NCI-H1436 treated with DMSO at 0.1 percent for 48 hours (cell line): ENCODE results near the gene SLC25A12.
"Not testable (repeated sequence)": the region's sequence is repeated elsewhere in the genome, so short reads cannot be mapped to it uniquely, and the experiment has no call there.

Experiments used
- DNase-seq: peaks from one replicate; lab custom pipeline; 2025; lab: John Stamatoyannopoulos, UW

SLC25A12 gene

DNA sequence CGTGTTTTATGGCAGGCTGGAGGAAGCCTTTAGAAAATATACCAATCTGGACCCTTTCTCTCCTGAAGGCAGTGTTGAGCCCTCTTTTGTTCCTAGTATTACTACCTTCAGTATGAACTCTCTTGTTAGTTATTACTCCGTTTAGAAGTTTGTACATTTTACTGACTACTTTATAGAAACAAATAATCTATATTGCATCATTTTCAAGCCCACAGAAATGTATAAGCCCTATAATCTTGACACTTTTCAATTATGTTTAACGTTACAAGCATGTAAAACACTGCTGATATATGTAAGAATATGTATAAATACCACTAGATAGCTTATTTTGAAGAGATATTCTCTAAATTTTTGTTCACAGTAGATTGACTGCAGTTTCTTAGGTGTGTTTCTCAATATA is 64.0 kb downstream of the SLC25A12 start:
- no peak for DNase-seq

DNA sequence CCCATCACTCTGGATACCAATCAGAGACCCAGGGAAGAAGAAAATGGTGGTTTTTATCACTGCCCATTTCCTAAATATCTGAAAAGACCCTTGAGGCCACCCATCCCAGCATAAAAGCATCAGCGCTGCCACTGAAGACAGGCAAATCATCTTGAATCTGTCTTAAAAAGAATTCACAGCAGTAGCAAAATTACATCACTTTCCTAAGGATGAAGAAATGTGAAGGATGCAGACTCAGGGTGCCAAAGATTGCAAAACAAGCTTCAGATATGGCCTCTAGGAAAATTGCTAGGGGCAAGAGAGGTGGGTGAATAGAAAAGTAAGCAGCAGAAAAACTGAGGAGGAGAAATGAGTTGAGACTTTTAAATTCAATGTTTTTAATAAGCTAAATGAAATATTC is 70.0 kb downstream of the SLC25A12 start:
- DNase-seq: no peak

- no peak for DNase-seq
These were observed 71.3 kb downstream of the SLC25A12 start for GRCh38 chr2:171822525-171823322.

GRCh38 chr2:171819453-171819852 is 74.6 kb downstream of the SLC25A12 start:
- no peak for DNase-seq

DNA sequence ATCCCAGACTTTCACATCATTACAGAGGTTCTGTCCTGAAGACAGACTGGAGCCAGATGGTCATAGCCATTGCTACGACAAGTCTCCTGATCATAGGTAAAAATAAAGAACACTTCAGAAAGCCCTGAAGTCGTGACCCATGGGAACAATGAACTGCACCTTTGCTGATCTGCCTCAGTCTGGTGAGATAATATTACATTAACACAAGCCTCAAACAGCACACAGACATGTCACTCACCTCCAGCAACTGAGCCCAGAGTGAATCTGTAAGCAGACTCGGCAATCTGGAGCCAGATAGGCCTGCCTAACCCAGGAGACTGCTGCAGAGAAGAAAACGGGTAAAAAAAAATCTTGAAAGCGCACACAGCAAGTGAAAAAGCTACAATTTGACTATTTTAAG is 79.2 kb downstream of the SLC25A12 start:
- DNase-seq: peak; percentile 69

DNA sequence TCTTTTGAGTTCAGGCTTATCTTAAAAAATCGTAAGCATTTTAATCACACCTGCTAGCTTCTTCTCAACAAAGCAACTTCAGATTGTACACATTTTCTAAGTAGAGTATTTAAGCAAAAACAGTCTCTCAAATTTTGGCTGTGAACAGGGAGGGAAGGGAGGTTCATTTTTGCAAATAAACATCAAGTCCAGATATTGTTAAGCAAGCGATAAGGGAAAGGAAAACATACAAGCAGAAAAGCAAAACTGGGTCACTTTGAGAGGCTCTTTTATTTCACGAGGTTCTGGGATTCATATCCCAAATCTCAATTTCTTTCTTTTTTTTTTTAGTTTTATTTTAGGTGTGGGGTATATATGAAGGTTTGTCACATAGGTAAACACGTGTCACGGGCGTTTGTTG is 79.9 kb downstream of the SLC25A12 start:
- DNase-seq: no peak

GRCh38 chr2:171813729-171814128 is 80.3 kb downstream of the SLC25A12 start:
- no peak for DNase-seq

DNA sequence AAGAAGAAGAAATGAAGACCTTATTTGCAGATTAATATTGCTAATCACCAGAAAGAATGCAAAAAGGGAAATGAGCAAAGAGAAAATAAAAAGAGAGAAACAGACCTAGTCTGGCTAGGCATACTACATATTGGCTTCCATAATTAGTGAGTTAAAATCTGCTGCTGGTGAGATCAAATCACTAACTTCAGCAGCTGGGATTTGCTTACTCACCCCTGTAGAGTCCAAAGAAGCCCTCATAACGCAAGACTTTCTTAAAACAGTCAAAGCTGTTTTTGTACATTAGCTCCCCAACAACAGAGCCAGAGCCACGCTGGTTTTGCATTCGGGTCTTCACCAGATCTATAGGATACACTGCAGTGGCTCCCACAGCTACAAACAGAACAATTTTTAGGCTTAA is 80.9 kb downstream of the SLC25A12 start:
- DNase-seq: no peak

DNA sequence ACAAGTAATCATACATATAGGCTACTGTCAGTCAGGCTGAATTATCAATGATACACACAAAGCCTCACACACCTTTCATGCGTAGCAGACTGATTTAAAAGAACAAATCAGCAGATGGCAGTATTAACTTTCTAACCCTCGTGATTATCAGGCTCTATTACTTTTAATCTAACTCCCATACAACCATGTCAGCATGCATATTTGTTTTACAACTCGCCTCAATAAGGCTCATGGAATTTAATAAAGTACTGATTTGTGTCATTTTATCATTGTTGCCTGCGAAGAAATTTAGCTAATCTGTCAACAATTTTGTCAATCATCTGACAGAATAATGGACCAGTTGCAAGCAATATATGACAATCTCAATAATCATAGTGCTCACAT is 82.8 kb downstream of the SLC25A12 start:
- DNase-seq: peak; percentile 57

DNA sequence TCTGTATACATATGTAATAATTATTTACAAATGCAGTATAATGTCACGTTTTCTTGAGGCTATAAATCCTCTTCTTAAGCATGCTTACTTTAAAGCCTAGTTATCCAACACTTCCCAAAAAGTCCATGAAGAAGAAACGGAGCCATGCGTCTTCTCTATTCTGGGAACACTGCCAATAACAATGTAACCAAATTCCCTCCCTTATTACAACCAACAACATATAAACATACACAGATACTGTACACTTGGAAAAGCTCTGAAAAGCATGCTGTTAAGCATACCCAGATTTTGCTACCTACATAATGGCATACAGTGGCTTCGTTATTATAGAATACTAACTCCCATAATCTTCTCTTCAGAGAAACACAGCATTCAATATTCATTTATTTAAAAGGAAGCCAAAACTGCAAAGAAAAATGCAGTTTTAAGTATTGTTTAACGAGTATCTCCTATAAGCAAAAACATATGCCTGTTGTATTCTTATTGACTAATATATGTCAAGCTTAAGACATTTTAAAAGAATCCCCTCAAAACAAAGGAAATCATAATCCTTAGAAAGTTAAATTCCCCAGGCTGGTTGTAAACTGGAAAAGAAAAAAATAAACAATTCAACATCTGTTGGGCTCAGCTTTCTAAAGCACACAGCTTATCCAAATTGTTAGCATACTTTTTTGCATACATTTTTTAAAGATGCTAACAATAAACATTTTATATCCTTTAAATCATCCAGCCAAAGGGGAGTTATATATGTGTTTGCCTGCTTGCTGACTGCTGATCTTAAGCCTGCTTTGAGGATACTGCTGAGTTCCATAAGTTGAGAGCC is 83.4 kb downstream of the SLC25A12 start:
- no peak for DNase-seq

- DNase-seq: not testable (repeated sequence)
These were observed 85.2 kb downstream of the SLC25A12 start for GRCh38 chr2:171808885-171809284.

GRCh38 chr2:171807831-171808393 is 86.1 kb downstream of the SLC25A12 start:
- no peak for DNase-seq

- no peak for DNase-seq
These were observed 86.9 kb downstream of the SLC25A12 start for GRCh38 chr2:171807119-171807518.

DNA sequence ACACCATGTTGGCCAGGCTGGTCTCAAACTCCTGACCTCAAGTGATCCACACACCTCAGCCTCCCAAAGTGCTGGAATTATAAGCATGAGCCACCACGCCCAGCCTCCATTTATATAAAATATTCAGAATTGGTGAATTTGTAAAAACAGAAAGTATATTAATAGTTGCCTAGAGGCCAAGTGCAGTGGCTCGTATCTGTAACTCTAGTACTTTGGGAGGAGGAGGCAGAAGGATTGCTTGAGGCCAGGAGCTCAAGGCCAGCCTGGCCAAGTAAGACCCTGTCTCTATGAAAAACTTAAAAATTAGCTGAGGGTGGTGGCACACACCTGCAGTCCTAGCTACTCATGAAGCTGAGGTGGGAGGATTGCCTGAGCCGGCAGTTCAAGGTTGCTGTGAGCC is 89.6 kb downstream of the SLC25A12 start:
- no peak for DNase-seq

- no peak for DNase-seq
These were observed 90.3 kb downstream of the SLC25A12 start for GRCh38 chr2:171803757-171804156.

DNA sequence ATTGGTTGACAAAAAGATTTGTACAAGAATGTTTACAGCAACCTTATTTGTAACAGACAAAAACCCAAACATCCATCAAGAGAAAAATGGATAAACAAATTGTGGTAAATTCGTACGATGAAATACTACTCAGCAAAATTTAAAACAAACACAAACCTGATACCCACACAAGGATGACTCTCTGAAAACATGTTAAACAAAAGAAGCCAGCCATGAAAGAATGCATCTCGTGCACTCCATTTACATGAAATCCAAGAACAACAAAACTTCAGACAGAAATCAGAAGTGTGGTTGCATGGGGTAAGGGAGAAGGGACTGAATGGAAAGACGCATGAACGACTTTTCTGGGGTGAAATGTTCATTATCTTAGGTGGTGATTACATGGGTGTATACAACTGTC is 93.4 kb downstream of the SLC25A12 start:
- DNase-seq: no peak

DNA sequence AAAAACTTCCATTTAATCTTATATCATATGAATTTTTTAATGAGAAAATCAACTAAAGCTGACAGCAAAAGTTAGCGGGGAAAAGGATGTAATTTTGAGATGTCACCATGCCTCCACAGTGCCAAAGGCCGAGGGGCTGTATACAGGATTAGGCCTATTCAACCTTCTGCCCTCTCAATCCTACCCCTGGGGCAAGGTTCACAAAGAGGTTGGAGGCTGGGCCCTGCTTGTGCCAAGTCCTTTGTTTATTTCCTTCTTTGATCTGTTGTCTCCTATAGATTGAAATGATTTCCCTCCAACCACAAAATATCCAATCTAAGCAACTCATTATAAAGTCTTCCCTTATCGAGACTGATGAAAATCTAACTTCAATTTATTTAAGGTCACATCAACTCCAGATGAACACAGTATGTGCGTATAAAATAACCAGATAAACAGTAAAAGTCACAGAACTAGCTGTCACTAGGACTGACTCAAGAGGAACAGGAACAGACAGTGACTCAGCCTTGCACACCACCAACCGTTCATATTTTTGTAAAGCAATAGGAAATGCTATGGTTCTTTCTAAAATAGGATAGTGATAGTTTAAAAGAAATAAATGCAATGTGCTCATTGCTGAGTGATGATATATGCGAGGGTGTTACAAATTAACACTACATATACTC is 95.8 kb downstream of the SLC25A12 start:
- DNase-seq: no peak

DNA sequence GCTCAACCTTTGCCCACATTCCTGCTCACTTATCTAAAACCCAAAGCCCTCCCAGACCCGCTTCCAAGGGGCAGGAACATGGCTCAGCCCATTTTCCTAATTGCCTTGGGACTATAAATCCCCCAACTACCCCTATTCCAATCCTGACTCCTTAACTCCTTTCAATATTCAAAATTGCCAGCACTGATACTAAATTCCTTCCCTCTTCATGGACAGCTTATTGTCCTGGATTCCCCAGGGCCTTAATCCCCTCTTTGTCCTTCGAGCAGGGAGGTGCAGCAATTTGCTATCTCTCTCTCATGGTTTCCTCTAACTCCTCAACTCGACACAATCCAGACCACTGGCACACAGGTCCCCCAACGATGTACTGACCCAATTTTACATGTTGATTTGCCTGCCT is 99.1 kb downstream of the SLC25A12 start:
- DNase-seq: no peak

- no peak for DNase-seq
These were observed 100.1 kb downstream of the SLC25A12 start for GRCh38 chr2:171793691-171794678.

- no peak for DNase-seq
These were observed 101.0 kb downstream of the SLC25A12 start for GRCh38 chr2:171792886-171793580.

DNA sequence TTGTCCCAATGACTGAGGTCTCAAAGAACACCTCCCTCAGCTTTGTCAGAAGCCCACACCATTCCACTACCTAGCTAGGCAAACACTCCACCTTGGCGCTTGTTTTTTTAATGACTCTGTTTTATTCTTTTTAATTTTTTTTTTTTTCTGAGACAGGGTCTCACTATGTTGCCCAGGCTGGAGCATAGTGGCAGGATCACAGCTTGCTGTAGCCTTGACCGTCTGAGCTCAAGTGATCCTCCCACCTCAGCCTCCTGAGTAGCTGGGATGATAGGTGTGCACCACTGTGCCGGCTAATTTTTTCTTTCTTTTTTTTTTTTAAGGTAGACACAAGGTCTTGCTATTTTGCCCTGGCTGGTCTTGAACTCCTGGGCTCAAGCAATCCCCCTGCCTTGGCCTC is 101.9 kb downstream of the SLC25A12 start:
- DNase-seq: no peak
